OCI-LY1 (cell line): ENCODE measurements around the gene ADAMTS20.

ENCODE experiments used
- H2AFZ ChIP-seq: fragments of 200-600 bp; sonication (generic), shearing (Covaris generic); 2 replicates; pipeline ENCODE4 v1.6.0; 2014; ENCODE audit warnings: antibody characterized with exemption, mild to moderate bottlenecking, low read length
- H3F3A ChIP-seq: fragments of 200-600 bp; sonication (generic), shearing (Covaris generic); 2 replicates; pipeline ENCODE4 v1.6.0; 2014; ENCODE audit warnings: mild to moderate bottlenecking, antibody characterized with exemption, low read length, moderate library complexity; ENCODE audit not compliant: insufficient read depth
- H3K27ac ChIP-seq: fragments of 200-600 bp; sonication (generic); 2 replicates; pipeline ENCODE4 v1.5.1; 2014; ENCODE audit warnings: low read length, mixed run types, mild to moderate bottlenecking, low read depth; ENCODE audit not compliant: poor library complexity, severe bottlenecking
- H3K27me3 ChIP-seq: fragments of 200-600 bp; sonication (generic); 2 replicates; pipeline ENCODE4 v1.6.0; 2014; ENCODE audit warnings: antibody characterized with exemption, mild to moderate bottlenecking, low read length, moderate library complexity; ENCODE audit not compliant: insufficient read depth
- H3K36me3 ChIP-seq: fragments of 200-600 bp; sonication (generic); 2 replicates; pipeline ENCODE4 v1.6.1; 2014; ENCODE audit warnings: mild to moderate bottlenecking, antibody characterized with exemption, low read length, moderate library complexity, mixed read lengths; ENCODE audit not compliant: insufficient read depth
- H3K4me1 ChIP-seq: fragments of 200-600 bp; sonication (generic); 2 replicates; pipeline ENCODE4 v1.5.1; 2014; ENCODE audit warnings: mild to moderate bottlenecking, low read length, moderate library complexity; ENCODE audit not compliant: insufficient read depth, severe bottlenecking
- H3K4me2 ChIP-seq: fragments of 200-600 bp; sonication (generic), shearing (Covaris generic); 2 replicates; pipeline ENCODE4 v1.6.1; 2014; ENCODE audit warnings: low read length
- H3K4me3 ChIP-seq: fragments of 200-600 bp; sonication (generic); 2 replicates; pipeline ENCODE4 v1.5.1; 2014; ENCODE audit warnings: low read length, low read depth, mild to moderate bottlenecking, mixed read lengths; ENCODE audit not compliant: poor library complexity, severe bottlenecking
- H3K79me2 ChIP-seq: fragments of 200-600 bp; shearing (Covaris generic); 2 replicates; pipeline ENCODE4 v1.6.1; 2016; ENCODE audit warnings: mixed run types, low read length, mixed read lengths; ENCODE audit not compliant: insufficient read depth
- H3K9ac ChIP-seq: fragments of 200-600 bp; sonication (generic), shearing (Covaris generic); 2 replicates; pipeline ENCODE4 v1.6.1; 2014; ENCODE audit warnings: mild to moderate bottlenecking, low read length, mixed read lengths
- H3K9me2 ChIP-seq: fragments of 200-600 bp; sonication (generic), shearing (Covaris generic); 2 replicates; pipeline ENCODE4 v1.6.1; 2014; ENCODE audit warnings: low read depth, mild to moderate bottlenecking, low read length, mixed read lengths
- H3K9me3 ChIP-seq: fragments of 200-600 bp; shearing (Covaris generic); 2 replicates; pipeline ENCODE4 v1.6.1; 2014; ENCODE audit warnings: low read length, mixed read lengths
- H4K20me1 ChIP-seq: fragments of 200-600 bp; sonication (generic), shearing (Covaris generic); 2 replicates; pipeline ENCODE4 v1.6.0; 2016; ENCODE audit warnings: mild to moderate bottlenecking, low read length; ENCODE audit not compliant: insufficient read depth
- EZH2 ChIP-seq: fragments of 200-600 bp; sonication (generic), shearing (Covaris generic); IDR thresholded peaks from 2 replicates; pipeline ENCODE4 v1.8.0; 2017; ENCODE audit warnings: borderline replicate concordance, mixed run types, mild to moderate bottlenecking, antibody characterized with exemption, low read length, moderate library complexity, mixed read lengths
- TF ChIP-seq, protein P1 (sequence below): fragments of 200-600 bp; sonication (generic), shearing (Covaris generic); IDR thresholded peaks from 2 replicates; pipeline ENCODE4 v1.5.1; 2017; ENCODE audit warnings: mild to moderate bottlenecking, antibody characterized with exemption, low read length, moderate library complexity, mixed read lengths

Gene ADAMTS20

DNA sequence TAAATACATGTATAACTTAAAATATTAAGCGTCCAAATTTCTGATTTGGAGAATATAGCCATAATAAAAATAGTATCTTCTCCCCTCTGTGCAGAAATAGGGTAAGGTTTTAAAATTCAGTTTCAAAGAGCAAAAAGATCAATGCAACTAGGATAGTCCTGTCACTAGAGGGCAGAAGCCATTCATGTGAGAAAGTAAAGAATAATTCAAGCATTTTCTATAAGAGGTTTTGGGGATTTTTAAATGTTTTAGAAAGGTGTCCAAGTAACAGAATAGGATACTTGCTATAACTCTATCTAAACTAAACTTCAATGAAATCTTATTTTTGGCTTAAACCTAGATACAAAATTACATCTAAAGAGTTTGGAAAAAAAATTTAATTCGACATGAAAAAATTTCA, 50.3 kb downstream of the ADAMTS20 start:
- Histone ChIP-seq H3K36me3 (no peaks in the 10 kb centered on the region), H3K9ac (no peak overlapping the region), H3K79me2 (no peaks in the 10 kb centered on the region), H4K20me1 (no peaks in the 10 kb centered on the region), H3K4me1 (no peaks in the 10 kb centered on the region), H2AFZ (no peak overlapping the region), H3K27ac (no peak overlapping the region), H3K9me2 (no peaks in the 10 kb centered on the region), H3F3A (no peaks in the 10 kb centered on the region), H3K4me2 (no peak overlapping the region), H3K4me3 (no peak overlapping the region), H3K27me3 (no peaks in the 10 kb centered on the region), H3K9me3 (no peaks in the 10 kb centered on the region)
- TF ChIP-seq, protein P1, sequence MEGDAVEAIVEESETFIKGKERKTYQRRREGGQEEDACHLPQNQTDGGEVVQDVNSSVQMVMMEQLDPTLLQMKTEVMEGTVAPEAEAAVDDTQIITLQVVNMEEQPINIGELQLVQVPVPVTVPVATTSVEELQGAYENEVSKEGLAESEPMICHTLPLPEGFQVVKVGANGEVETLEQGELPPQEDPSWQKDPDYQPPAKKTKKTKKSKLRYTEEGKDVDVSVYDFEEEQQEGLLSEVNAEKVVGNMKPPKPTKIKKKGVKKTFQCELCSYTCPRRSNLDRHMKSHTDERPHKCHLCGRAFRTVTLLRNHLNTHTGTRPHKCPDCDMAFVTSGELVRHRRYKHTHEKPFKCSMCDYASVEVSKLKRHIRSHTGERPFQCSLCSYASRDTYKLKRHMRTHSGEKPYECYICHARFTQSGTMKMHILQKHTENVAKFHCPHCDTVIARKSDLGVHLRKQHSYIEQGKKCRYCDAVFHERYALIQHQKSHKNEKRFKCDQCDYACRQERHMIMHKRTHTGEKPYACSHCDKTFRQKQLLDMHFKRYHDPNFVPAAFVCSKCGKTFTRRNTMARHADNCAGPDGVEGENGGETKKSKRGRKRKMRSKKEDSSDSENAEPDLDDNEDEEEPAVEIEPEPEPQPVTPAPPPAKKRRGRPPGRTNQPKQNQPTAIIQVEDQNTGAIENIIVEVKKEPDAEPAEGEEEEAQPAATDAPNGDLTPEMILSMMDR: peak; percentile 63
- no peak for TF ChIP-seq EZH2

DNA sequence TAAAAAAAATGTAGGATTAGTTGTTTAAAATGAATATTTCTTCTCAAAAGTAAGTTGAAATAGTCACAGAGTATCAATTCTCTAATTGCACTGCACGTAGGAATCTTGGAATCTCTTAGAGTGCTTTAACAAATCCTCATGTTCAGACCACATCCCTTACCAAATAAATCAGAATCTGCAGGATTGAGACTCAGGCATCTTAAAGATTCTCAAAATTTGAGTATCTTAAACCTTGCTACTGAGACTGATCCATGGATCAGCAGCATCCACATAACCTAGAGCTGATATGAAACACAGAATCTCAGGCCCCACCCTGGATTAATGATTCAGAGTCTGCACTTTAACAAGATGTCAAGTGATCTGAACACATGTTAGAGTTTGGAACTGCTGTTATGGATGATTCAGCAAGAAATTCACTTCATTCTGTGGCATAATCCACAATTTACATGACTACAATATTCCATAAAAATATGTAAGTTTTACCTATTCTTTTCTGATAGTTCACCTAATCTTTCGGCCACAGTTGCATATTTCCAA, 58.7 kb downstream of the ADAMTS20 start:
- Histone ChIP-seq H3K4me1 (no peaks in the 10 kb centered on the region), H3K36me3 (no peaks in the 10 kb centered on the region), H4K20me1 (no peaks in the 10 kb centered on the region), H3K4me2 (no peak overlapping the region), H3K79me2 (no peaks in the 10 kb centered on the region), H3K9me3 (no peaks in the 10 kb centered on the region), H2AFZ (no peak overlapping the region), H3K9ac (no peak overlapping the region), H3K4me3 (no peak overlapping the region), H3K9me2 (no peaks in the 10 kb centered on the region), H3K27ac (no peak overlapping the region), H3F3A (no peaks in the 10 kb centered on the region), H3K27me3 (no peaks in the 10 kb centered on the region)
- TF ChIP-seq, protein P1: no peak
- TF ChIP-seq EZH2: no peak

DNA sequence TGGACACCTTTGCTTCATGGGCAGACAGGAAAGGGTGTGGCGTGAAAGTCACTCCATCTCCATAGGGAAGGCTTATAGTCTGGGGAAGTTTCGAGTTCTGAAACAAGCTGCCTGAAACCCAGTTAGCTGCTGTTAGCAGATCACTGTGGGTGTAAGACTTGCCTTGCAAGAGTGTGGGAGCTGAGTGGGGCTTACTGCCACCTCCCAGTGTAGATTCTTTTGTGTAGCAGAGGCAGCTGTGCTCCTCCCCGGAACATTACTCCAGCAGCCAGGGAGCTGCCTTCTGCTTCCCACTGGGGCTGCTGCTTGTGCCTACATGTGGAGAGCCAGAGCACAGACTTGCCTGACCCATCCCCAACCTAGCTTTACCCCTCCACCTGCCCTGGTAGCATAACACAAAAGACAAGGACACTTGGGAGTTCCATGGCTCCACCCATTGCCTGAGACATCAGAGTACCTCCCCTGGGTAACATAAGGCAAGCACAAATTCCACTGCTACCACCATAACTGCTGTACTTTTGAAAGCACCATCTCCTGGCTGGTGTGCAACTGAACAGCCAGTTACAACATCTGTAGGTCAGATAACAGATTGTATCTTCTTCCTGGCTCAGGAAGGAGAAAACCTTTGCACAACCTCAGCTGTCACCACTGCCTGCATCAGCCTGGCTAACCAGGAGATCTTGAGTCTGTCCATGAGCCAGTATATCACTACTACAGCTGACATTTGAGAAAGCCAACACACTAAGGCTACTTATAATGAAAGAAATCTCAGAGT, 69.5 kb downstream of the ADAMTS20 start:
- Histone ChIP-seq H3K9me2 (no peaks in the 10 kb centered on the region), H3K27me3 (no peaks in the 10 kb centered on the region), H2AFZ (no peak overlapping the region), H3K4me2 (no peak overlapping the region), H3K4me3 (no peak overlapping the region), H3K9me3 (no peaks in the 10 kb centered on the region), H3K79me2 (no peaks in the 10 kb centered on the region), H3K36me3 (no peaks in the 10 kb centered on the region), H3F3A (no peaks in the 10 kb centered on the region), H3K4me1 (no peaks in the 10 kb centered on the region), H3K9ac (no peak overlapping the region), H4K20me1 (no peaks in the 10 kb centered on the region), H3K27ac (no peak overlapping the region)
- no peak for TF ChIP-seq EZH2

DNA sequence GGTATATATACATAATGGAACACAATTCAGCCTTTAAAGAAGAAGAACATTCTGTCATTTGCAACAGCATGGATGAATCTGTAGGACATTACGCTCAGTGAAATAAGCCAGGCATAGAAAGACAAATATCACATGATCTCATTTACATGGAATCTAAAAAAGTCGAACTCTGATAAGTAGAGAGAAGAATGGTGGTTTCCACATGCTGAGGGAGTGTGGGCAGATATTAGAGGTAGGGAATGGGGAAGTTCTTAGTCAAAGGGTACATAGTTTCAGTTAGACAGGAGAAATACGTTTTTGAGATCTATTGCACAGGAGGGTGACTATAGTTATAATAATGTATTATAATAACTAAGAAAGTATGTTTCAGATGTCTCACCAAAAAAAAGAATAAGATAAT, 71.4 kb downstream of the ADAMTS20 start:
- Histone ChIP-seq H3K4me1 (no peaks in the 10 kb centered on the region), H3F3A (no peaks in the 10 kb centered on the region), H3K27ac (no peak overlapping the region), H3K79me2 (no peaks in the 10 kb centered on the region), H3K9me3 (no peaks in the 10 kb centered on the region), H3K9ac (no peak overlapping the region), H3K4me2 (no peak overlapping the region), H4K20me1 (no peaks in the 10 kb centered on the region), H3K4me3 (no peak overlapping the region), H3K9me2 (no peaks in the 10 kb centered on the region), H2AFZ (no peak overlapping the region), H3K27me3 (no peaks in the 10 kb centered on the region), H3K36me3 (no peaks in the 10 kb centered on the region)
- TF ChIP-seq, protein P1: no peak
- no peak for TF ChIP-seq EZH2
